GM23248 (cell line): ENCODE measurements around the gene ACTC1. TPM values are rescaled to one million over a fixed set of nuclear protein-coding genes. Genes with fewer than 3 reads are reported as not detected.

Experiments used
- DNase-seq: peaks from one replicate; pipeline ENCODE4 v3.0.0-alpha.2; 2015
- H2AFZ ChIP-seq: fragments of 200-600 bp; sonication (generic); 2 replicates; pipeline ENCODE4 v1.6.1; 2016; ENCODE audit warnings: antibody characterized with exemption
- H3F3A ChIP-seq: fragments of 200-600 bp; sonication (generic); 2 replicates; pipeline ENCODE4 v1.6.1; 2016; ENCODE audit warnings: mild to moderate bottlenecking, antibody characterized with exemption, mixed run types; ENCODE audit not compliant: insufficient read depth
- H3K27ac ChIP-seq: fragments of 200-600 bp; sonication (generic); 2 replicates; pipeline ENCODE4 v1.5.1; 2016; ENCODE audit warnings: mild to moderate bottlenecking
- H3K27me3 ChIP-seq: fragments of 200-600 bp; sonication (generic); replicated peaks from 2 replicates; pipeline ENCODE4 v1.6.1; 2016; ENCODE audit warnings: mild to moderate bottlenecking; ENCODE audit not compliant: insufficient read depth
- H3K36me3 ChIP-seq: fragments of 200-600 bp; sonication (generic); 2 replicates; pipeline ENCODE4 v1.6.1; 2016; ENCODE audit warnings: low read depth, mild to moderate bottlenecking
- H3K4me1 ChIP-seq: fragments of 200-600 bp; sonication (generic); 2 replicates; pipeline ENCODE4 v1.6.1; 2016; ENCODE audit warnings: mild to moderate bottlenecking; ENCODE audit not compliant: insufficient read depth
- H3K4me2 ChIP-seq: fragments of 200-600 bp; sonication (generic); one replicate; pipeline ENCODE4 v1.6.1; 2016; ENCODE audit warnings: mild to moderate bottlenecking; ENCODE audit not compliant: unreplicated experiment
- H3K4me3 ChIP-seq: fragments of 200-600 bp; sonication (generic); 2 replicates; pipeline ENCODE4 v1.5.1; 2016; ENCODE audit warnings: mild to moderate bottlenecking
- H3K79me2 ChIP-seq: fragments of 200-600 bp; sonication (generic); 2 replicates; pipeline ENCODE4 v1.6.1; 2016; ENCODE audit warnings: mild to moderate bottlenecking; ENCODE audit not compliant: insufficient read depth
- H3K9ac ChIP-seq: fragments of 200-600 bp; sonication (generic); 2 replicates; pipeline ENCODE4 v1.6.1; 2016; ENCODE audit warnings: mild to moderate bottlenecking
- H3K9me2 ChIP-seq: fragments of 200-600 bp; sonication (generic); 2 replicates; pipeline ENCODE4 v1.6.1; 2016; ENCODE audit warnings: mixed run types, mild to moderate bottlenecking, moderate library complexity; ENCODE audit not compliant: insufficient read depth
- H3K9me3 ChIP-seq: fragments of 200-600 bp; sonication (generic); one replicate; pipeline ENCODE4 v1.6.1; 2017; ENCODE audit warnings: low read depth
- H4K20me1 ChIP-seq: fragments of 200-600 bp; sonication (generic); 2 replicates; pipeline ENCODE4 v1.6.0; 2016; ENCODE audit not compliant: insufficient read depth
- EZH2 ChIP-seq: fragments of 200-600 bp; sonication (generic); IDR thresholded peaks from 2 replicates; pipeline ENCODE4 v1.6.1; 2018; ENCODE audit warnings: antibody characterized with exemption, mild to moderate bottlenecking; ENCODE audit not compliant: insufficient read depth, poor library complexity, severe bottlenecking
- EZH2phosphoT487 ChIP-seq: fragments of 200-600 bp; sonication (generic); IDR thresholded peaks from 2 replicates; pipeline ENCODE4 v1.6.1; 2018; ENCODE audit warnings: antibody characterized with exemption, moderate library complexity, mild to moderate bottlenecking, low read depth; ENCODE audit not compliant: insufficient read depth
- WGBS, 2 experiments: methylation state at CpG; one replicate each; pipeline ENCODE4 v1.1.6; 2015 to 2017; ENCODE audit warnings: low lambda C conversion rate in 2 of 2, low coverage in 1 of 2; ENCODE audit errors: missing lambda C conversion rate in 2 of 2; 5-methylcytosine and 5-hydroxymethylcytosine counted together
- in situ Hi-C: fragments of 300-500 bp; cut with MboI; formaldehyde crosslinking; loops from 2 replicates; pipeline ENCODE4 v1.15.0; 2020
- polyA plus RNA-seq: library from polyadenylated mRNA; unstranded; fragments of >200 nt; fragmentation: Nextera tagmentation; extraction: Ambion mirVana; gene quantifications from 2 replicates; pipeline ENCODE4 v1.2.1, GENCODE V29; 2016
- total RNA-seq: library from RNA; depleted of rRNA; stranded (reverse); fragments of >200 nt; shearing (Covaris generic); gene quantifications from 2 replicates; pipeline ENCODE4 v1.2.3, GENCODE V29; 2014

Gene ACTC1
- total and polyA plus RNA-seq, 2 experiments from 2014 or later: 7.6 to 29.9 TPM

DNA sequence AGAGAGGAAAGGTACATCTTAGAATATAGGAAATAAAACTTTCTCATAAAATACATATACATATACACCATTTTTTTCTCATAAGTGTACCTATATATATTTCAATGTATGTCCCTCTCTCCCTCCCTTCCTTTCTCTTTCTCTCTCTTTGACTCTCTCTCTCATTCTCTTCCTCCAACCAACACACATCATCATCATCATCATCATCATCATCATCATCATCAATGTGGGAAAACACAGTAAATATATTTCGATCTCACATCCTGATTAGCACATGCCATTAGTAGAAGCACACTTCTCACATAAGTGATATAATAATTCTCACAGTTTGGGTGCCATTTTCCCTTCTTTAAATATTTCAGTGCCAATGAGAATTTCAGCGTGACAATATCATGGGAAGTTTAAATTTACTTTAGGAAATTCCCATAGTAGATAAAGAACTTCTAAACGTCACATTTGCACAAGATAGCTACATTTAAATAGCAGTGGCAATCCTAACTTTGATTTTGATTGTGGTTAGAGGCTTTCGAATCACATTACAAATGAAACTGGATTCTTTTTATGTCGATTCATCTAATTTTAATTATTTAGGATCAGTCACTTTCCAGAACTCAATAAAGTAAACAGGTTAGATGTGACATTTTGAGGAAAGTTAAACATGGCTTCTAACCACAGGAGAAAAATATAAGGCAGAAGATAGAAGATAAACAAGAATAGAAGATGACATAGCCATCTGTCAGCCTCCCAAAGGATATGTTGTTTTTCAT, 33.0 kb upstream of the ACTC1 start:
- H3K27me3 ChIP-seq: no peaks in the 10 kb centered on the region
- 81 to 85% methylated on average over 5 of the region's 5 CpGs for WGBS, 2 experiments
- no peak for TF ChIP-seq EZH2phosphoT487
- TF ChIP-seq EZH2: no peak
- no peak for DNase-seq
- no peak overlapping the region for H3K27ac ChIP-seq
- H3K79me2 ChIP-seq: no peaks in the 10 kb centered on the region
- H3F3A ChIP-seq: no peaks in the 10 kb centered on the region
- H3K36me3 ChIP-seq: no peaks in the 10 kb centered on the region
- no peak overlapping the region for H3K4me2 ChIP-seq
- no peaks in the 10 kb centered on the region for H4K20me1 ChIP-seq
- H3K9ac ChIP-seq: no peak overlapping the region
- no peak overlapping the region for H3K4me3 ChIP-seq
- in situ Hi-C loops: no loop called here
- H3K4me1 ChIP-seq: no peaks in the 10 kb centered on the region
- H2AFZ ChIP-seq: 0 out of 2 replicates have a peak overlapping the region, but pooled peaks have one; percentile 15
- no peaks in the 10 kb centered on the region for H3K9me2 ChIP-seq
- no peaks in the 10 kb centered on the region for H3K9me3 ChIP-seq

DNA sequence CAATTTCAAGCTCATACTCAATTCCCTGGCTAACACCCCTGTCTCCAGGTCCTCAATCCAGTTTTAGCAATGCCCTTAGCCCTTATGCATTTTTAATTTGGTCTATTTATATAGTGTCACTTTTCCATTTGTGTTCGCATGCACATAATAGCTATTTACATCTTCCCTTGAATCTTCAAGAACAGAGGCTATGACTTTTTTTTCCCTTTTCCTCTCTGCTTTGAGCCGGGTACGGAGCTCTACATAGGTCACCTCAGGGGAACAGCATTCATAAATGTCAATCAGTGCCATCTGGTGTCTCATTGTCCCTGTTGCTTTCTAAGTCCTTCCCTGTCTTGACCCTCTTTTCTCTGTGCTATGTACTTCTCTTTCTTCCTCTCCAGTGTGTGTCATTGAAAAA, 26.5 kb upstream of the ACTC1 start:
- Histone ChIP-seq H4K20me1 (no peaks in the 10 kb centered on the region), H3K9me2 (no peaks in the 10 kb centered on the region), H3K4me2 (no peak overlapping the region), H3K9ac (no peak overlapping the region), H3K9me3 (no peaks in the 10 kb centered on the region), H3F3A (peaks cover 27% of the 10 kb centered on the region), H2AFZ (no peak overlapping the region), H3K27ac (no peak overlapping the region), H3K4me3 (no peak overlapping the region), H3K27me3 (no peaks in the 10 kb centered on the region), H3K4me1 (peaks cover 18% of the 10 kb centered on the region), H3K79me2 (no peaks in the 10 kb centered on the region), H3K36me3 (no peaks in the 10 kb centered on the region)
- in situ Hi-C loops: no loop called here
- 93 to 96% methylated on average over 3 of the region's 3 CpGs for WGBS, 2 experiments
- no peak for DNase-seq
- TF ChIP-seq EZH2phosphoT487: no peak
- TF ChIP-seq EZH2: no peak

DNA sequence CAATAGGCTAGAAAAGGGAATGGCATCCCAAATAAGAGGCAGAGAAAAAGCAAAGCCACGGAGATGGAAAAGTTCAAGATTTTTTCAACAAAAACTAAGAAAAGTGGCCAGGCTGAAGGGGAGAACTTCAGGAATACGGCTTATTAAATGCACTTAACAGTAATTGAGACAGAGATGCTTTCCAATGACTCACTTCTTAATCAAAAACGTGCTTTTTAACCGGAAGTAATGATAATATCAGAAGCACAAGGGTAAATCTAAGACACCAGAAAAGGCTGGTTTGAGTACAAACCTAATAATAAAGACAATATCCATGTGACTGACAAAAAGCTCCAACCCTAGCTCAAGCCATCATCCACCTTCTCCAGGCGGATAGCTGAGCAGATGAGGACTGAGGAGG, 24.8 kb upstream of the ACTC1 start:
- no peaks in the 10 kb centered on the region for H3K9me3 ChIP-seq
- no peak overlapping the region for H3K4me2 ChIP-seq
- peaks cover 34% of the 10 kb centered on the region for H3K4me1 ChIP-seq
- no peaks in the 10 kb centered on the region for H3K36me3 ChIP-seq
- no peak overlapping the region for H2AFZ ChIP-seq
- no peak overlapping the region for H3K4me3 ChIP-seq
- H3K9me2 ChIP-seq: no peaks in the 10 kb centered on the region
- TF ChIP-seq EZH2phosphoT487 (no peak), EZH2 (no peak)
- 27 to 31% methylated on average over 5 of the region's 5 CpGs for WGBS, 2 experiments
- H3K27ac ChIP-seq: no peak overlapping the region
- peaks cover 34% of the 10 kb centered on the region for H3F3A ChIP-seq
- no peaks in the 10 kb centered on the region for H3K79me2 ChIP-seq
- H3K27me3 ChIP-seq: no peaks in the 10 kb centered on the region
- DNase-seq: no peak
- no peaks in the 10 kb centered on the region for H4K20me1 ChIP-seq
- in situ Hi-C loops: no loop called here
- H3K9ac ChIP-seq: no peak overlapping the region

DNA sequence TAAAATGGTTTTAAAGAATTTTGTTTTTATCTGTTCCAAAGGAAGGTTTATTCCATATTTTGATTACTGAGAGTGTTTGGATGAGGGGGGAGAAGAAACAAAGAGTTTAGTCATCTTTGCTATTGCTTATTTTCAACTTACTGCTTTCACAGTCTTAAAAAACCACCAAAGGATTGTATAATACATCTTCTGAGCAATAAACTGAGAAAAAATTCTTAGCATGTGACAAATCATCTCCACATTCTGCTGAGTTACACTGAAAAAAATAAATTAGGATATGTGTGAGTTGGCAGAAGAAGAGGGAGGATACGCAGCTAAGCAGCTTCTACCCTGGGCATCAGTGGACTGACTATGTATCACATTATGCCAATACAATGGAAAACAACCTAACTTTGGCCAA, 23.2 kb upstream of the ACTC1 start:
- H3K79me2 ChIP-seq: no peaks in the 10 kb centered on the region
- TF ChIP-seq EZH2 (no peak), EZH2phosphoT487 (no peak)
- peak; percentile 73 for DNase-seq
- H3F3A ChIP-seq: peaks cover 34% of the 10 kb centered on the region
- peak overlapping the region; percentile 39 for H3K4me2 ChIP-seq
- no peak overlapping the region for H3K9ac ChIP-seq
- H3K4me3 ChIP-seq: no peak overlapping the region
- H3K27me3 ChIP-seq: no peaks in the 10 kb centered on the region
- WGBS, 2 experiments: 25 to 43% methylated on average over 1 of the region's 1 CpG
- no peaks in the 10 kb centered on the region for H3K9me3 ChIP-seq
- no peaks in the 10 kb centered on the region for H3K36me3 ChIP-seq
- no peak overlapping the region for H2AFZ ChIP-seq
- peaks cover 39% of the 10 kb centered on the region for H3K4me1 ChIP-seq
- no peaks in the 10 kb centered on the region for H3K9me2 ChIP-seq
- H4K20me1 ChIP-seq: no peaks in the 10 kb centered on the region
- H3K27ac ChIP-seq: peak overlapping the region; percentile 78
- in situ Hi-C loops: no loop called here
